Measurements from ENCODE around the gene RGS18. TPM values are rescaled to one million over a fixed set of nuclear protein-coding genes. Genes with fewer than 3 reads are reported as not detected.
"Not testable (repeated sequence)": the region's sequence is repeated elsewhere in the genome, so short reads cannot be mapped to it uniquely, and the experiment has no call there.

RGS18 gene
- total and polyA plus RNA-seq, 4 donors, result 1.4 to 16.2 (median 7.5) TPM

DNA sequence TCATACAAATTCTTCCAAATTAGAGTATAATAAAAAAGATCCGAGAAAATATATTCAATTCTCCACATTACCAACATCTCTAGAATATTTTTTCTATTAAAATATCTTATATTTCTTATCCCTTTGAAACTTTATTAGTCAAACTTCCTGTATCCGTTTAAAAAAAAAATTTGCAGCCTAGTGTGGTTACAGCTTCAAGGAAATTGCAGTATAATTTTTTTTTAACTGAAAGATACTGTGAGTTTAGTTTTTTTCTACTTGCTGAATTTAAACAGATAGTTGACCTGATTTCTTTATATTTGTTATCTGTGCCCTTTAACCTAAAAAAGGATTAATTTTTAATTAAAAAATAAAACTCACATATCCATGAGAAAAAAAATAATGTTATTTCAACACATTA is 1.5 kb downstream of the RGS18 start:
- H3K27ac ChIP-seq (ENCODE audit: low read depth in 1 of 2, low read length in 1 of 2), result no peak overlapping the region

DNA sequence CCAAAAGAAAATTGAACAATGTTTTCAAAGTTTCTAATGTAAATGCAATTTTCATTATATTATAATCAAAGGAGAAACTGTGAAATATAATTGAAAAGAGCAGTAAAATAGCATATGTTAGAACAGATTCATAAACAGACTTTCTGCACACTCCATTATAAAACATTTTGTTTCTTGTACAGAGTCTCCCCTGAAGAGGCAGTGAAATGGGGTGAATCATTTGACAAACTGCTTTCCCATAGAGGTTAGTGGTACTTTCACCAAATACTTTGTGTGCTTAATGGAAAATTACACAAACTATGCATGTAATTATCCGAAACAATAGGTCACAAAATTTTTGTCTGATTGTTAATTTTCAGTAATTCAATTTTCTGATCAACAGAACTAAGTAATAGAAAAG is 1.9 kb downstream of the RGS18 start:
- no peak overlapping the region for H3K4me3 ChIP-seq
- no peaks in the 10 kb centered on the region for H3K27me3 ChIP-seq (ENCODE audit: control insufficient read depth in 3 of 3, insufficient read depth in 3 of 3, low read length in 2 of 3)
- H3K9ac ChIP-seq (ENCODE audit: insufficient read depth in 1 of 2, low read length in 2 of 2), result no peak overlapping the region
- ATAC-seq (ENCODE audit: insufficient read depth, low FRiP score), result no peak
- peaks cover 0 to 5% (median 0%) of the 10 kb centered on the region in 4 donors for H3K9me3 ChIP-seq (ENCODE audit: control insufficient read depth in 4 of 4, insufficient read depth in 3 of 4, low read length in 3 of 4)
- no peak for DNase-seq
- TF ChIP-seq, protein P1, sequence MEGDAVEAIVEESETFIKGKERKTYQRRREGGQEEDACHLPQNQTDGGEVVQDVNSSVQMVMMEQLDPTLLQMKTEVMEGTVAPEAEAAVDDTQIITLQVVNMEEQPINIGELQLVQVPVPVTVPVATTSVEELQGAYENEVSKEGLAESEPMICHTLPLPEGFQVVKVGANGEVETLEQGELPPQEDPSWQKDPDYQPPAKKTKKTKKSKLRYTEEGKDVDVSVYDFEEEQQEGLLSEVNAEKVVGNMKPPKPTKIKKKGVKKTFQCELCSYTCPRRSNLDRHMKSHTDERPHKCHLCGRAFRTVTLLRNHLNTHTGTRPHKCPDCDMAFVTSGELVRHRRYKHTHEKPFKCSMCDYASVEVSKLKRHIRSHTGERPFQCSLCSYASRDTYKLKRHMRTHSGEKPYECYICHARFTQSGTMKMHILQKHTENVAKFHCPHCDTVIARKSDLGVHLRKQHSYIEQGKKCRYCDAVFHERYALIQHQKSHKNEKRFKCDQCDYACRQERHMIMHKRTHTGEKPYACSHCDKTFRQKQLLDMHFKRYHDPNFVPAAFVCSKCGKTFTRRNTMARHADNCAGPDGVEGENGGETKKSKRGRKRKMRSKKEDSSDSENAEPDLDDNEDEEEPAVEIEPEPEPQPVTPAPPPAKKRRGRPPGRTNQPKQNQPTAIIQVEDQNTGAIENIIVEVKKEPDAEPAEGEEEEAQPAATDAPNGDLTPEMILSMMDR (IDR thresholded peaks at IDR 0.05; ENCODE audit: control extremely low read depth, extremely low read depth), result no peak
- WGBS, 2 donors, result 56 to 71% methylated on average over 1 of the region's 1 CpG
- H3K4me1 ChIP-seq (ENCODE audit: control insufficient read depth in 5 of 5, insufficient read depth in 5 of 5, low read length in 5 of 5), result no peaks in the 10 kb centered on the region
- H3K36me3 ChIP-seq (ENCODE audit: control insufficient read depth in 4 of 4, insufficient read depth in 4 of 4, low read length in 4 of 4), result no peaks in the 10 kb centered on the region
- no peak overlapping the region for H3K27ac ChIP-seq (ENCODE audit: low read depth in 1 of 2, low read length in 1 of 2)

More for the DNA sequence above, 1.5 kb downstream of the RGS18 start:
- TF ChIP-seq, protein P1 (IDR thresholded peaks at IDR 0.05; ENCODE audit: control extremely low read depth, extremely low read depth), result no peak
- no peak overlapping the region for H3K4me3 ChIP-seq
- WGBS, 2 donors, result 27 to 40% methylated on average over 2 of the region's 2 CpGs
- no peaks in the 10 kb centered on the region for H3K4me1 ChIP-seq (ENCODE audit: control insufficient read depth in 5 of 5, insufficient read depth in 5 of 5, low read length in 5 of 5)
- DNase-seq (no peak), ATAC-seq (ENCODE audit: insufficient read depth, low FRiP score) (no peak)
- no peaks in the 10 kb centered on the region for H3K36me3 ChIP-seq (ENCODE audit: control insufficient read depth in 4 of 4, insufficient read depth in 4 of 4, low read length in 4 of 4)
- no peak overlapping the region for H3K9ac ChIP-seq (ENCODE audit: insufficient read depth in 1 of 2, low read length in 2 of 2)
- no peaks in the 10 kb centered on the region for H3K27me3 ChIP-seq (ENCODE audit: control insufficient read depth in 3 of 3, insufficient read depth in 3 of 3, low read length in 2 of 3)
- H3K9me3 ChIP-seq (ENCODE audit: control insufficient read depth in 4 of 4, insufficient read depth in 3 of 4, low read length in 3 of 4), result peaks cover 0 to 2% (median 0%) of the 10 kb centered on the region in 4 donors

DNA sequence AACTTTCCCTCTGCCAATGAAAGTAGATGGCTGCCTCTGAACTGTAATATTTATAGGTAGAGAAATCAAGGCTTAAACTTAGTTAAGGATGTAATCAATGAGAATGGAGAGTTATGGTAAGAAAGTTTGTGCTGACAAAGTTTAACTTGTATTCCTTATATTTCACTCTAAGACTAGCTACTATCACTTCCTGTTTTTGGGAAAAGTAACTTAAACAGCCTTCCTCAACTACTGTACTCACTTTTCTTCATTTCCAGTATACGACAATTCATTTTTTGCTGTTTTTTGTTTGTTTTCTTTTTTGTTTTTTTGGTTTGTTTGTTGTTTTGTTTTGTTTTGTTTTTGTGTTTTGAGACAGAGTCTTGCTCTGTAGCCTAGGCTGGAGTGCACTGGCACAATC is 3.7 kb downstream of the RGS18 start:
- no peak overlapping the region for H3K27ac ChIP-seq (ENCODE audit: low read depth in 1 of 2, low read length in 1 of 2)
- no peak for ATAC-seq (ENCODE audit: insufficient read depth, low FRiP score)
- 36 to 65% methylated on average over 1 of the region's 1 CpG for WGBS, 2 donors
- no peak overlapping the region for H3K9ac ChIP-seq (ENCODE audit: insufficient read depth in 1 of 2, low read length in 2 of 2)
- TF ChIP-seq, protein P1 (IDR thresholded peaks at IDR 0.05; ENCODE audit: control extremely low read depth, extremely low read depth), result no peak
- no peaks in the 10 kb centered on the region for H3K4me1 ChIP-seq (ENCODE audit: control insufficient read depth in 5 of 5, insufficient read depth in 5 of 5, low read length in 5 of 5)
- no peaks in the 10 kb centered on the region for H3K36me3 ChIP-seq (ENCODE audit: control insufficient read depth in 4 of 4, insufficient read depth in 4 of 4, low read length in 4 of 4)
- no peak overlapping the region for H3K4me3 ChIP-seq
- no peaks in the 10 kb centered on the region for H3K27me3 ChIP-seq (ENCODE audit: control insufficient read depth in 3 of 3, insufficient read depth in 3 of 3, low read length in 2 of 3)
- peaks cover 0 to 5% (median 0%) of the 10 kb centered on the region in 4 donors for H3K9me3 ChIP-seq (ENCODE audit: control insufficient read depth in 4 of 4, insufficient read depth in 3 of 4, low read length in 3 of 4)
- no peak for DNase-seq

DNA sequence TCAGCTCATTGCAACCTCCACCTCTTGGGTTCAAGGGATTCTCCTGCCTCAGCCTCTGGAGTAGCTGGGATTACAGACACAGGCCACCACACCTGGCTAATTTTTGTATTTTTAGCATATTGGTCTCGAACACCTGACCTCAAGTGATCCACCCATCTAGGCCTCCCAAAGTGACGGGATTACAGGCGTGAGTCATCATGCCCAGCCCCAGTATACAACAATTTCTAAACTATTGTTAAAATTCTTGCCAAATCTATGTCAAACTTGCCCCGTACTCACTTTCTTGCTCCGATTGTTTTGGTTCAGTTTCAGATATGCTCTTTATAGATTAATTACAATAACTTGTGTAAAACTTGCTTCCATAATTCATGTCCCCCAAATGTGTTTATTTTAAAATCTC is 4.1 kb downstream of the RGS18 start:
- Histone ChIP-seq H3K4me1 (ENCODE audit: control insufficient read depth in 5 of 5, insufficient read depth in 5 of 5, low read length in 5 of 5) (no peaks in the 10 kb centered on the region), H3K9ac (ENCODE audit: insufficient read depth in 1 of 2, low read length in 2 of 2) (no peak overlapping the region), H3K4me3 (no peak overlapping the region), H3K9me3 (ENCODE audit: control insufficient read depth in 4 of 4, insufficient read depth in 3 of 4, low read length in 3 of 4) (peaks cover 0 to 5% (median 0%) of the 10 kb centered on the region in 4 donors), H3K36me3 (ENCODE audit: control insufficient read depth in 4 of 4, insufficient read depth in 4 of 4, low read length in 4 of 4) (no peaks in the 10 kb centered on the region), H3K27ac (ENCODE audit: low read depth in 1 of 2, low read length in 1 of 2) (no peak overlapping the region), H3K27me3 (ENCODE audit: control insufficient read depth in 3 of 3, insufficient read depth in 3 of 3, low read length in 2 of 3) (no peaks in the 10 kb centered on the region)
- WGBS, 2 donors, result 67 to 75% methylated on average over 5 of the region's 5 CpGs
- TF ChIP-seq, protein P1 (IDR thresholded peaks at IDR 0.05; ENCODE audit: control extremely low read depth, extremely low read depth), result no peak
- ATAC-seq (ENCODE audit: insufficient read depth, low FRiP score) (no peak), DNase-seq (no peak)

DNA sequence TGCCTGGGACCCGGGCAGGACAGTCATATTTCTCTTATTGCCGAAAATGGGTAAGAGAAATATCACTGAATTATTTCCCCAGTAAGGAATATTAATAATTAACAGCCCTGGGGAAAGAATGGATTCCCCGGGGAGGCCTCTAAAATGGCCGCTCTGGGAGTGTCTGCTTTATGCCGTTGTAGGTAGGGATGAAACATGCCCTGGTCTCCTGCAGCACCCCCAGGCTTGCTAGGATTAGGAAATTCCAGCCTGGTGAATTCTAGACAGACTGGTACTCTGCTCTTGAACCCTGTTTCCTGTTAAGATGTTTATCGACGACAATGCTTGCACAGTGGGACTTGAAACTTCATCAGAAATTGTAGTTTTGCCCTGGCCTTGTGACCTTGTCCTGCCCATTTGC is 6.7 kb downstream of the RGS18 start:
- DNase-seq; H3K9ac ChIP-seq (ENCODE audit: insufficient read depth in 1 of 2, low read length in 2 of 2); H3K27me3 ChIP-seq (ENCODE audit: control insufficient read depth in 3 of 3, insufficient read depth in 3 of 3, low read length in 2 of 3); H3K27ac ChIP-seq (ENCODE audit: low read depth in 1 of 2, low read length in 1 of 2); H3K9me3 ChIP-seq (ENCODE audit: control insufficient read depth in 4 of 4, insufficient read depth in 3 of 4, low read length in 3 of 4); ATAC-seq (ENCODE audit: insufficient read depth, low FRiP score); H3K4me3 ChIP-seq; H3K4me1 ChIP-seq (ENCODE audit: control insufficient read depth in 5 of 5, insufficient read depth in 5 of 5, low read length in 5 of 5); H3K36me3 ChIP-seq (ENCODE audit: control insufficient read depth in 4 of 4, insufficient read depth in 4 of 4, low read length in 4 of 4): not testable (repeated sequence)
- 75 to 94% methylated on average over 7 of the region's 7 CpGs for WGBS, 2 donors

All from lung (tissue), 12 donors.